Measurements from ENCODE around the gene UCHL1. TPM values are rescaled to one million over a fixed set of nuclear protein-coding genes. Genes with fewer than 3 reads are reported as not detected.

UCHL1 gene
- total and polyA plus RNA-seq, 2 of the 13 experiments (the other 11 are each of a cell fraction or from before 2014, with no cell fraction given), result not detected

GRCh38 chr4:41232406-41232805, 24.3 kb upstream of the UCHL1 start:
- DNase-seq (ENCODE audit: low spot score) (no peak), FAIRE-seq (no peak), ATAC-seq (no peak; the same call in 2 of the 3 replicates)
- intact Hi-C loops (cut with micrococcal nuclease; ENCODE audit: unreplicated experiment), result loop anchor here (5.0 kb wide), 1 partner anchor 305 kb away; no protein-coding TSS in a partner anchor
- H4K20me1 ChIP-seq (ENCODE audit: insufficient read depth, low read length), result no peaks in the 10 kb centered on the region
- no peak for TF ChIP-seq USF2 (IDR thresholded peaks at IDR 0.05; ENCODE audit: low read depth, low read length)
- no peak for TF ChIP-seq USF2 (CRISPR knock-in tag; IDR thresholded peaks at IDR 0.05; ENCODE audit: borderline replicate concordance)
- peak; percentile 61 for TF ChIP-seq STAG1 (CRISPR knock-in tag; IDR thresholded peaks at IDR 0.05)
- TF ChIP-seq RERE (CRISPR knock-in tag; IDR thresholded peaks at IDR 0.05; ENCODE audit: low read depth), result no peak
- TF ChIP-seq RNF219 (CRISPR knock-in tag; IDR thresholded peaks at IDR 0.05), result no peak
- TF ChIP-seq TEAD2 (CRISPR knock-in tag; IDR thresholded peaks at IDR 0.05), result no peak
- 0 out of 2 replicates have a peak, but pooled peaks have one; percentile 29 for TF ChIP-seq CTCF (CRISPR knock-in tag; IDR thresholded peaks at IDR 0.05)
- no peak for TF ChIP-seq ZSCAN30 (CRISPR knock-in tag; IDR thresholded peaks at IDR 0.05)
- no peak overlapping the region for H3K9ac ChIP-seq (ENCODE audit: insufficient read depth, low read depth, low read length)
- no peak overlapping the region for H3K4me3 ChIP-seq (replicated peaks in 1 of 3; ENCODE audit: insufficient read depth in 1 of 3, low read depth in 2 of 3, low read length in 3 of 3)
- no peaks in the 10 kb centered on the region for H3K27me3 ChIP-seq (ENCODE audit: control insufficient read depth in 1 of 2, insufficient read depth in 2 of 2, low read length in 2 of 2)
- no peak overlapping the region for H2AFZ ChIP-seq (ENCODE audit: low read length)
- no peaks in the 10 kb centered on the region for H3K4me1 ChIP-seq (ENCODE audit: insufficient read depth, low read length)
- no peaks in the 10 kb centered on the region for H3K9me3 ChIP-seq (ENCODE audit: low read length)
- in situ Hi-C loops (cut with HindIII; ENCODE audit: extremely low pct_ligation_motif_present, low pct_unique_long_range_greater_than_20kb), result no loop called here
- WGBS (ENCODE audit: low lambda C conversion rate), result 29% methylated on average over 5 of the region's 5 CpGs
- H3K4me2 ChIP-seq (ENCODE audit: low read depth, low read length), result no peak overlapping the region
- no peak overlapping the region for H3K27ac ChIP-seq (ENCODE audit: extremely low read length, insufficient read depth, low read length)
- BruUV-seq (replicated peaks), result no TSS peak
- POLR2A ChIA-PET, result no interaction called here
- H3K79me2 ChIP-seq (ENCODE audit: insufficient read depth, low read length), result no peaks in the 10 kb centered on the region
- H3K36me3 ChIP-seq (replicated peaks in 1 of 2; ENCODE audit: control insufficient read depth in 1 of 2, insufficient read depth in 2 of 2, low read length in 2 of 2), result no peaks in the 10 kb centered on the region
- CTCF ChIA-PET (ENCODE audit: low intra/inter-chr PET ratio, low total read pairs), result interaction anchor here (0.6 kb wide), 1 partner anchor 256 kb away, joined by 3 read pairs; no protein-coding TSS in a partner anchor
